GM18867 (cell line): ENCODE results near the gene CCDC102B.

Experiments
- ATAC-seq: cut with Tn5 transposase; IDR thresholded peaks from one replicate; pipeline ENCODE4 v1.9.1; 2021; ENCODE audit warnings: mild to moderate bottlenecking, moderate library complexity; ENCODE audit not compliant: unreplicated experiment

Gene CCDC102B

DNA sequence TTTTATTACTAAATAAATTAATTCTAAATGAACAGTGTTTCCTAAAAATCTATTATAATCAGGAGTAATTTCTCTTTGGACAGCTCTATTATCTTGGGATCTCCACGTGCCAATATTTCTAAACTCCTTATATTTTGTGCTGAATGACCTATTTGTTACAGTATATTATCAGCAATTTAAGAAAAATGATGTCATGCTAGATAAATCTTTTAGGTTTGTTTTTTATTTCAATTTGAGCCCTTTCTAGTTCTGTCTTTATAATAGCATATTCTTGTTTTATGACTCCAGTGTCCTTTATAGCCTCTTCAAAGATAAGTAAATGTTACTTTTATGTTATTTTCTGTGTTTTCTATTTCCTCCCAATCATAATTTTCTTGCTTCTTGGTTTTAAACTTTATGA lies 269.2 kb downstream of the CCDC102B start:
- no peak for ATAC-seq

DNA sequence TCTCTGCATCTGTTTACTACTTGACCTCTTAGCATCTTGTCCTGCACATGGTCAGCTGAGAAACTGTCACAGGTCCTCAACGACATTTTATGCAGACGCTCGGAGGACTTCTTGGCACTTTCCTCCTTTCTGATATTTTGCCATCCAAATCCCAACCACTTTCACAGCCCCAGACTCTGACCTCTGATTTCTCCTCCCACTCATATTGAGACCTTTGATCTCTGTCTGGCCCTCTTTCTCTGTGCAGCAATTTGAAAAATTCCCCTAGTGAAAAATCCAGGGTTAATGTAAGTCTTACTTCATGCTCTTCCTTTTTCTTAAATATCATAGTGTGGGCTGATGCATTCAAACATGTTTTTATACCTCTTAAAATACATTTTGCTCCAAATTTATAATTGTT lies 273.8 kb downstream of the CCDC102B start:
- ATAC-seq, result no peak

DNA sequence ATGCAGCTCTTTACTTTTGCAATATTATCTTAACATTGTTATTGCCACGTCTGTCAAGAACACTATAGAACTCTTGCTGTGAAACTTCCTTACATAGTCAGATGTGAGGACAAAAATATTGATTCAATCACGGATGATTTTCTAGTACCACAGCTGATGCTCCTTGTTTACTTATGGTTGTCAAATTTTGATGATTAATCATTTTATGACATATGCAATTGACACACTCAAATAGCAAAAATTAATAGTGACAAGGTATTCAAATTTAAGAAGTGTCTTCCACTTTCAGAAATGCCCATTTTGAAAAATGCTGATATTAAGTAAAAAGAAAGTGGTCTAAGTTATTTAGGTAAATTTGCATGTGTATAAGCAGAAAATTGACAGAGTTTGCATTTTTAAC lies 284.0 kb downstream of the CCDC102B start:
- no peak for ATAC-seq

DNA sequence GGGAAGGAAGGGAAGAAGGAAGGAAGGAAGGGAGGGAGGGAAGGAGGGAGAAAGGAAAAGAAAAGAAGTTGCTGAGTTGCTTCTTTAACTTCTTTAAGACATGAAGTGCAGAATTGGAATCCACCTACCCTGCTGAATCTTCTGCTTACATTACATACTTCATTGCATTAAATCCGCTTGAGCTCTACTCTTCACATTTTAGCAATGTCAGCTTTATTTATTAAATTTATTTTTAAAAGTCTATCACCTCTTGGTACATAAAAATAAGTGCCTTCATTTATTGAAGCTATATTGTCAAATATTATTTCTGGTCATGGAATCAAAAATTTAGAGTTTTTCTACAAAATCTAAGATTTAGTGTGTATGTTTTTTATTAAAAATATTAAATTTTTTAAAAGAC lies 284.6 kb downstream of the CCDC102B start:
- ATAC-seq, result no peak

DNA sequence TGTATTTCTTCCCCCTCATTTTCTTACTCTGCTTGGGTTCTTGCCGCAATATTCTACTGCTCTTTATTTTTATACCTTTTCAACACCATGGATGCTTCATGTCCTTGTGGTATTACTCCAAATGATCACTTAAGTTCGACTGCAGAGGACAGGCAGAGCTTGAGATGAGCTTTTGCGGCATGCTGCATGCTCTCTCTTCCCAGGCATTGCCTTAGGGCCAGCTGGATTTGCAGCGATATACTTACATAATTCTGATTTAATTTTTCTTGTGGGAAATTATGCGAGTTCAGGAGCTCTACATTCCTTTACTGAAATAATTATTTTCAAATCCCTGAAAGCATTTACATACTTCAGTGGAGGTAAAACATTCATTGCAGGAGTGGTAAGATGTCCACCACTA lies 288.1 kb downstream of the CCDC102B start:
- no peak for ATAC-seq

DNA sequence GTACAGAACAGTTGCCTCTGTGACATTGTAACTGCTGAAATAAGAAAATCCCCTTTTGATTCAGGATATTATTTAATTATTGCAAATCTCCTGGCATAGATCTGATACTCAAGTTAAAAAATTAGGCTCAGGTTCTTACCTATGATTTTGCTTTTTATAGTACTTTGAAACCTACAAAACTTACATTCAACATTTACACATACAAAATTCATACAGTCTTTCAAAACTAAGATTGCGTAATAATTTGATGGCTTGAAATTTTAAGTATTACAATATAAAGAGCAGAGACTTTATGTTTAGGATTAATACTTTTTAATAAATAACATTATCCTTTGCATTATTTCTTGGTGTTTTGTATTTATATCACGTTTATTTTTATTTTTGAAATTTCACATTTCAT lies 291.1 kb downstream of the CCDC102B start:
- no peak for ATAC-seq

DNA sequence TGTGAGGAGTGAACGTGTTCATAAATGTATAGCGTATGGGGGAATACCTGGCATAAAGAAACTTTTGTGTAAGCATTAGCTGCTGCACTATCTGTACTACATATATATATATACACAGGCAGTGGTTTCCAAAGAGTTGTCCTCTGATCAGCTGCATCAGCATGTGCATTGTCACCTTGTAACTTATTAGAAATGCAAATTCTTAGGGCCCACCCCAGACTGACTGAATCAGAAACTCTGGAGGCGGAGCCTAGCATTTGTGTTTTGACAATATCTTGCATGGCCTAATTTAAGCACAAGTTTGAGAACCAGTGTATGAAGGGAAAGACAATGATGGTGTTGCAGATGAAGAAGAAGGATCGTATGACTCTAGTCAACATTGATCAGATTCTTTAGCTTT lies 299.5 kb downstream of the CCDC102B start:
- peak; percentile 90 for ATAC-seq

DNA sequence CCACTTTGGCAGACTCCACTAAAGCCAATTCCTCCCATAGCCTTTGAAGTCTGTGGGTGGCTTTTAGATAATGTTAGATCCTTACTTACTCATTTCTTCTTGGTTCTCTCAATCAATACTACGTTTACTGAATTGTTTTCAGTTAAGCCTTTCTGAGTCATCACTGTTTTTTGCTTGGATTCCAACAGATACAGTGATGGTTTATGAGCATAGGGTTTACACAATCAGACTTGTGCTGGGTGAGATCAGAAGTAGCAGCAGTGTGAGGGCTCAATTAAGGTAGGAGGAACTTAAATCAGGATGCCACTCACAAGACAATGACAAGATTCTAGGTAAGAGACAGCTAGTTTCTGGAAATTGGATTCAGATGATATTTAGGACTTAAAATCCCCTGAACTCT lies 305.1 kb downstream of the CCDC102B start:
- no peak for ATAC-seq
